Glutamatergic neuron (in vitro differentiated cells): ENCODE data around the gene SMG1. TPM values are rescaled to one million over a fixed set of nuclear protein-coding genes. Genes with fewer than 3 reads are reported as not detected.
"Not testable (repeated sequence)": the region's sequence is repeated elsewhere in the genome, so short reads cannot be mapped to it uniquely, and the experiment has no call there.

Experiments used
- DNase-seq: peaks from one replicate; pipeline ENCODE4 v3.0.0; 2022
- H3K27ac Mint-ChIP-seq: one replicate; pipeline ENCODE4 v1.8.0; 2020; ENCODE audit warnings: mild to moderate bottlenecking, mixed read lengths, inconsistent platforms; ENCODE audit not compliant: unreplicated experiment
- H3K27me3 Mint-ChIP-seq: one replicate; pipeline ENCODE4 v1.8.0; 2020; ENCODE audit warnings: mild to moderate bottlenecking, moderate library complexity, mixed read lengths, inconsistent platforms; ENCODE audit not compliant: unreplicated experiment
- H3K36me3 Mint-ChIP-seq: one replicate; pipeline ENCODE4 v1.8.0; 2020; ENCODE audit warnings: mild to moderate bottlenecking, mixed read lengths, inconsistent platforms; ENCODE audit not compliant: unreplicated experiment
- H3K4me1 Mint-ChIP-seq: one replicate; pipeline ENCODE4 v1.8.0; 2020; ENCODE audit warnings: mild to moderate bottlenecking, low read depth, mixed read lengths, inconsistent platforms; ENCODE audit not compliant: unreplicated experiment
- H3K4me3 Mint-ChIP-seq: one replicate; pipeline ENCODE4 v1.8.0; 2020; ENCODE audit warnings: mild to moderate bottlenecking, mixed read lengths, inconsistent platforms; ENCODE audit not compliant: unreplicated experiment
- H3K9me3 Mint-ChIP-seq: one replicate; pipeline ENCODE4 v1.8.0; 2020; ENCODE audit warnings: mild to moderate bottlenecking, moderate library complexity, mixed read lengths, inconsistent platforms; ENCODE audit not compliant: unreplicated experiment
- total RNA-seq: library from RNA; stranded (reverse); fragmentation: NEBNext Ultra II Directional; extraction: Animal tissue kit (Norgen Biotek cat#: 25700); gene quantifications from one replicate; pipeline ENCODE4 v1.2.1, GENCODE V29; 2021; ENCODE audit not compliant: unreplicated experiment
- TF ChIP-seq, protein P1 (sequence below): fragments of 200-600 bp; sonication (generic); IDR thresholded peaks from one replicate; pipeline ENCODE4 v1.5.0; 2021; ENCODE audit not compliant: partially characterized antibody, unreplicated experiment

The SMG1 gene
- total RNA-seq, 1 donor from 2014 or later, result 82.1 TPM

- Mint-ChIP-seq H3K27me3 (no peaks in the 10 kb centered on the region), H3K4me3 (no peak overlapping the region), H3K4me1 (peaks cover 6% of the 10 kb centered on the region), H3K9me3 (no peaks in the 10 kb centered on the region), H3K27ac (no peak overlapping the region), H3K36me3 (no peaks in the 10 kb centered on the region)
- TF ChIP-seq, protein P1, sequence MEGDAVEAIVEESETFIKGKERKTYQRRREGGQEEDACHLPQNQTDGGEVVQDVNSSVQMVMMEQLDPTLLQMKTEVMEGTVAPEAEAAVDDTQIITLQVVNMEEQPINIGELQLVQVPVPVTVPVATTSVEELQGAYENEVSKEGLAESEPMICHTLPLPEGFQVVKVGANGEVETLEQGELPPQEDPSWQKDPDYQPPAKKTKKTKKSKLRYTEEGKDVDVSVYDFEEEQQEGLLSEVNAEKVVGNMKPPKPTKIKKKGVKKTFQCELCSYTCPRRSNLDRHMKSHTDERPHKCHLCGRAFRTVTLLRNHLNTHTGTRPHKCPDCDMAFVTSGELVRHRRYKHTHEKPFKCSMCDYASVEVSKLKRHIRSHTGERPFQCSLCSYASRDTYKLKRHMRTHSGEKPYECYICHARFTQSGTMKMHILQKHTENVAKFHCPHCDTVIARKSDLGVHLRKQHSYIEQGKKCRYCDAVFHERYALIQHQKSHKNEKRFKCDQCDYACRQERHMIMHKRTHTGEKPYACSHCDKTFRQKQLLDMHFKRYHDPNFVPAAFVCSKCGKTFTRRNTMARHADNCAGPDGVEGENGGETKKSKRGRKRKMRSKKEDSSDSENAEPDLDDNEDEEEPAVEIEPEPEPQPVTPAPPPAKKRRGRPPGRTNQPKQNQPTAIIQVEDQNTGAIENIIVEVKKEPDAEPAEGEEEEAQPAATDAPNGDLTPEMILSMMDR, result no peak
- no peak for DNase-seq
These were observed 6.2 kb upstream of the SMG1 start for GRCh38 chr16:18932243-18932987.

- no peak for DNase-seq
- no peak overlapping the region for H3K27ac Mint-ChIP-seq
- H3K36me3 Mint-ChIP-seq, result no peaks in the 10 kb centered on the region
- peaks cover 6% of the 10 kb centered on the region for H3K4me1 Mint-ChIP-seq
- TF ChIP-seq, protein P1, result no peak
- no peaks in the 10 kb centered on the region for H3K9me3 Mint-ChIP-seq
- H3K27me3 Mint-ChIP-seq, result no peaks in the 10 kb centered on the region
- H3K4me3 Mint-ChIP-seq, result no peak overlapping the region
These were observed 5.5 kb upstream of the SMG1 start for GRCh38 chr16:18931756-18932155.

- not testable (repeated sequence) for H3K9me3 Mint-ChIP-seq, DNase-seq, H3K36me3 Mint-ChIP-seq, H3K27ac Mint-ChIP-seq, H3K4me3 Mint-ChIP-seq, H3K4me1 Mint-ChIP-seq, H3K27me3 Mint-ChIP-seq
These were observed 3.9 kb upstream of the SMG1 start for GRCh38 chr16:18930095-18930494.

- not testable (repeated sequence) for H3K27ac Mint-ChIP-seq, H3K27me3 Mint-ChIP-seq, H3K9me3 Mint-ChIP-seq, H3K4me1 Mint-ChIP-seq, H3K4me3 Mint-ChIP-seq, H3K36me3 Mint-ChIP-seq, DNase-seq
These were observed 1.9 kb upstream of the SMG1 start for GRCh38 chr16:18928073-18928472.

DNA sequence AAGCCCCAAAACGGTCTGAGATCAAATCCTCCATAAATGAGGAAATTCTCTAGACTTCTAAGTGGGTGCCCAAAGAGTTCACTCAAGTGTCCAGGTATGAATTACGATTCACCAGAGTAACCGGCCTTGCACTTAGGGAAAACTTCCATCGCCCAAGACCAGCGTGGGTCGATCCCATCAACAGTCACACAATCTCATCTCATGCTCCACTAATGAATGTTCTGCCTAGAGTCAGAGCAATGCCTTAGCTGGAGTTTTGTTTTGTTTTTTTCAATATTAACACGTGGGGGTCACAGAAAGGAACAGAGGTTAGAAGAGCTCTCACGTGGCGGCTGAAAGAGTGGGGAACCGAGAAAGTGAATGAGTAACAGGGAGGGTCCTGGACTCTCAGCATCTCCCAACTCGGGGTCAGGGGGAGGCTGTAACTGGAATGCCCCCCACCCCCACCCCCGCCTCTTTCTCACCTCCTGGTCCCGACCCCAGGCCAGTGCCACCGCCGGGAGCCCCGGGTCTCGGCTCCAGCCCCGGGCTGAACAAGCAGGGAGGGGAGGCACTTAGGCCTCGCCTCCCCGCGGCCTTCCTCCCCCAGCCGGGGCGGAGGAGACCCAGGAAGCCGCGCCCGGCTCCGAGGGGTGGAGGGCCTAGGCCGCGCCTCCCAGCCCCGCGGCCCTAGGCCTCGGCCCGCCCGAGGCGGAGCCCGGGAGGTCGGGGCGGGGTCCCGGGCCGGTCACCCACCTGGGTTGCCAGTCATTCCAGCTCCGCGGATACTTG, 808 bp downstream of the SMG1 start:
- H3K27me3 Mint-ChIP-seq, H3K36me3 Mint-ChIP-seq, H3K9me3 Mint-ChIP-seq, H3K4me1 Mint-ChIP-seq: not testable (repeated sequence)
- Mint-ChIP-seq H3K4me3 (peak overlapping the region; percentile 100), H3K27ac (peak overlapping the region; percentile 94)
- peak; percentile 46 for DNase-seq

DNA sequence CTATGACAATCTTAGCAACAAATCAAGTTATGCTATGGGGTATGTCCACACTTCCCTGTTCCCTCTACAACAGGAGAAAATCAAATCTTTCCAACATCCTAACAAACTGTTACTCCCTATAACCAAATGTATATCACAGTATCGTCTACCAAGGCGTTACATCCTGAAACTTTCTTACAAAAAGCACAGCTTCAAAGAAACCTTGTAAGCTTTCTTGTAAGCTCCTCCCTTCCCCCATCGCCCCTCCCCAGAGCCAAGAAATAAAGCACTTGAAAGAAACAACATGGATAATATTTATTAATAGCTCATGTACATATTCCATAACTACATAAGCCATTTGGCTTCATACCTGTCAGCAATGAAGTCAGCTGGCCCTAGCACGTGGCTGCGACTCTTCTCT, 2.3 kb downstream of the SMG1 start:
- DNase-seq, H3K27ac Mint-ChIP-seq, H3K9me3 Mint-ChIP-seq, H3K36me3 Mint-ChIP-seq, H3K4me1 Mint-ChIP-seq, H3K27me3 Mint-ChIP-seq: not testable (repeated sequence)
- peak overlapping the region; percentile 51 for H3K4me3 Mint-ChIP-seq

DNA sequence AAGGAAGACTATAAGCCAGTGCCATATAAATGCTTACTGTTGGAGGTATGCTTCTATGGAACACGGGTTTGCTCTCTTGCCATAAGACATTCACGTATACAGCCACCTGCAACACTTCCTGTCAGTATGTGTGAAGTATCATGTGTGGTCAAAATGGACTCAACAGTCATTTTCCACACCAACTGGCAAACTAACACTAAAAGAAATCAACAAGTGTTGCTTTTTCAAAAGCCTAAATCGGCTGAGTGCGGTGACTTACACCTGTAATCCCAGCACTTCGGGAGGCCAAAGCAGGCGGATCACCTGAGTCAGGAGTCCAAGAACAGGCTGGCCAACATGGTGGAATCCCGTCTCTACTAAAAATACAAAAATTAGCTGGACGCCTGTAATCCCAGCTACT, 3.1 kb downstream of the SMG1 start:
- not testable (repeated sequence) for H3K4me1 Mint-ChIP-seq, DNase-seq, H3K9me3 Mint-ChIP-seq, H3K27me3 Mint-ChIP-seq, H3K4me3 Mint-ChIP-seq, H3K36me3 Mint-ChIP-seq, H3K27ac Mint-ChIP-seq

DNA sequence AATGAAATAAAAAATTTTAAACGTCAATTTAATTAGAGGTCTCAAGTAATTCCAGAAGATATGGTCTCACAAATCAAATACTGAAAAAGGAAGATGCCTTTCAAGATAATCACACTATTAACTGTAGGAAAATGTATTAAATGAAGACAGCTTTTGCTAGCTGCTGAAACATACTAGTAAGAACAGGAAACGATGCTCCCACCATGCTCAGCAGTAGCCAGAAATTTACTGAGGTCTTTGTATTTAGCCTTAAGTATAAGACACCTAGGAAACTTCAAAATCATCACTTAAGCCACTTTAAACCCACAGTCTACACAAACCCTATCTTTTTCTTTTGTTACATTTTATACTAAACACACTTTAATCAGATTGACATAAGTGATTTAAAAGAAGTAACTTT, 16.6 kb downstream of the SMG1 start:
- H3K4me3 Mint-ChIP-seq, result not testable (repeated sequence)

GRCh38 chr16:18908716-18909115, 17.5 kb downstream of the SMG1 start:
- H3K27ac Mint-ChIP-seq, H3K27me3 Mint-ChIP-seq, DNase-seq, H3K36me3 Mint-ChIP-seq, H3K4me1 Mint-ChIP-seq, H3K9me3 Mint-ChIP-seq, H3K4me3 Mint-ChIP-seq: not testable (repeated sequence)

More for the DNA sequence above, 16.6 kb downstream of the SMG1 start:
- DNase-seq, H3K4me1 Mint-ChIP-seq, H3K27ac Mint-ChIP-seq, H3K36me3 Mint-ChIP-seq, H3K27me3 Mint-ChIP-seq, H3K9me3 Mint-ChIP-seq: not testable (repeated sequence)

DNA sequence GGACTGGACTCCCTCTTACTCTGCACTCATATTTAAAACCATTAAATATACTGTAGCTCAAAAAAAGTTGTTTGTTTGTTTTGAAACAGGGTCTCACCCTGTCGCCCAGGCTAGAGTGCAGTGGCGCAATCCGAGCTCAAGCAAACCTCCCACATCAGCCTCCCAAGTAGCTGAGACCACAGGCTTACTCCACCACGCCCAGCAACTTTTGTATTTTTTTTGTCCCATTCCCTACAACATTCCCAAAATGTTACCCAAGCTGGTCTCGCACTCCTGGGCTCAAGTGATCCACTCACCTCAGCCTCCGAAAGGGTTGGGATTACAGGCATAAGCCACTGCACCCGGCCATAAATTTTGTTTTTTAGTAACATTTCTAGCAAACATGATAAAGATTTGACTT, 23.4 kb downstream of the SMG1 start:
- H3K27me3 Mint-ChIP-seq, H3K4me1 Mint-ChIP-seq, H3K27ac Mint-ChIP-seq, H3K36me3 Mint-ChIP-seq, H3K4me3 Mint-ChIP-seq, H3K9me3 Mint-ChIP-seq, DNase-seq: not testable (repeated sequence)
